ENCODE results near the gene ISG20.
"Not testable (repeated sequence)": the region's sequence is repeated elsewhere in the genome, so short reads cannot be mapped to it uniquely, and the experiment has no call there.

ISG20 gene

GRCh38 chr15:88636050-88636449, 2.8 kb upstream of the ISG20 start:
- POLR2A ChIA-PET = no interaction called here

GRCh38 chr15:88636654-88637053, 2.2 kb upstream of the ISG20 start:
- ChIA-PET POLR2A (no interaction called here), CTCF (no interaction called here)
- TF ChIP-seq SP1 (IDR thresholded peaks at IDR 0.05) (no peak), ELF4 (IDR thresholded peaks at IDR 0.05) (no peak), SUZ12 (IDR thresholded peaks at IDR 0.05) (no peak), PKNOX1 (IDR thresholded peaks at IDR 0.05) (no peak), BHLHE40 (IDR thresholded peaks at IDR 0.05; ENCODE audit: borderline replicate concordance) (no peak), HDGF (IDR thresholded peaks at IDR 0.05; ENCODE audit: borderline replicate concordance) (no peak), ARNT (IDR thresholded peaks at IDR 0.05) (no peak), FOXA1 (IDR thresholded peaks at IDR 0.05) (no peak), CTBP1 (IDR thresholded peaks at IDR 0.05; ENCODE audit: borderline replicate concordance) (no peak)
- DNase-seq (ENCODE audit: extremely low spot score) = no peak

More at GRCh38 chr15:88636050-88636449, 2.8 kb upstream of the ISG20 start:
- DNase-seq (ENCODE audit: extremely low spot score) = no peak
- CTCF ChIA-PET = no interaction called here
- no peak for TF ChIP-seq TARDBP (IDR thresholded peaks at IDR 0.05)
- TF ChIP-seq BHLHE40 (IDR thresholded peaks at IDR 0.05; ENCODE audit: borderline replicate concordance) = no peak
- TF ChIP-seq L3MBTL2 (conservative IDR thresholded peaks at IDR 0.05) = no peak
- TF ChIP-seq LEF1 (IDR thresholded peaks at IDR 0.05; ENCODE audit: borderline replicate concordance) = no peak

- ChIA-PET POLR2A (interaction anchor here (1.5 to 2.4 kb wide), 2 partner anchors 16 to 21 kb away, joined by 3 to 14 read pairs; partner anchors contain the start of gene AEN), CTCF (interaction anchor here (0.7 to 1.8 kb wide), 2 partner anchors 13 to 196 kb away, joined by 4 to 7 read pairs; no protein-coding TSS in a partner anchor)
- TF ChIP-seq CTBP1 (IDR thresholded peaks at IDR 0.05; ENCODE audit: borderline replicate concordance) (no peak), FOXM1 (IDR thresholded peaks at IDR 0.05; ENCODE audit: borderline replicate concordance) (no peak), TARDBP (IDR thresholded peaks at IDR 0.05) (no peak)
Observed at GRCh38 chr15:88637436-88637835, 1.4 kb upstream of the ISG20 start.

GRCh38 chr15:88637841-88638625, 783 bp upstream of the ISG20 start:
- ChIA-PET CTCF (interaction anchor here (0.7 to 1.8 kb wide), 7 partner anchors 12 to 206 kb away, joined by 3 to 7 read pairs (median 4); no protein-coding TSS in a partner anchor), POLR2A (interaction anchor here (0.6 to 2.4 kb wide), 6 partner anchors 16 to 450 kb away, joined by 3 to 14 read pairs (median 4); partner anchors contain the start of genes ABHD2, AEN, MRPL46 and MRPS11)
- no peak for DNase-seq (ENCODE audit: extremely low spot score)
- TF ChIP-seq L3MBTL2 (conservative IDR thresholded peaks at IDR 0.05) = no peak
- no peak for TF ChIP-seq PKNOX1 (IDR thresholded peaks at IDR 0.05)
- TF ChIP-seq ARNT (IDR thresholded peaks at IDR 0.05) = no peak
- no peak for TF ChIP-seq BHLHE40 (IDR thresholded peaks at IDR 0.05; ENCODE audit: borderline replicate concordance)
- TF ChIP-seq FOXM1 (IDR thresholded peaks at IDR 0.05; ENCODE audit: borderline replicate concordance) = no peak
- TF ChIP-seq FOXA1 (IDR thresholded peaks at IDR 0.05) = no peak
- TF ChIP-seq TARDBP (IDR thresholded peaks at IDR 0.05) = no peak
- TF ChIP-seq SUZ12 (IDR thresholded peaks at IDR 0.05) = no peak
- TF ChIP-seq SP1 (IDR thresholded peaks at IDR 0.05) = no peak
- no peak for TF ChIP-seq ELF4 (IDR thresholded peaks at IDR 0.05)
- TF ChIP-seq ZNF384 (IDR thresholded peaks at IDR 0.05) = no peak
- TF ChIP-seq FOXK2 (IDR thresholded peaks at IDR 0.05) = no peak
- TF ChIP-seq CTBP1 (IDR thresholded peaks at IDR 0.05; ENCODE audit: borderline replicate concordance) = no peak

More at GRCh38 chr15:88637436-88637835, 1.4 kb upstream of the ISG20 start:
- no peak for DNase-seq (ENCODE audit: extremely low spot score)

- ChIA-PET POLR2A (no interaction called here), CTCF (interaction anchor here (0.6 kb wide), 1 partner anchor 374 kb away, joined by 6 read pairs; no protein-coding TSS in a partner anchor)
- no peak for TF ChIP-seq ZNF384 (IDR thresholded peaks at IDR 0.05)
- no peak for TF ChIP-seq BHLHE40 (IDR thresholded peaks at IDR 0.05; ENCODE audit: borderline replicate concordance)
- TF ChIP-seq LEF1 (IDR thresholded peaks at IDR 0.05; ENCODE audit: borderline replicate concordance) = no peak
- no peak for TF ChIP-seq HDGF (IDR thresholded peaks at IDR 0.05; ENCODE audit: borderline replicate concordance)
- TF ChIP-seq TARDBP (IDR thresholded peaks at IDR 0.05) = no peak
- no peak for TF ChIP-seq PKNOX1 (IDR thresholded peaks at IDR 0.05)
- no peak for TF ChIP-seq FOXA1 (IDR thresholded peaks at IDR 0.05)
- no peak for TF ChIP-seq NFRKB (IDR thresholded peaks at IDR 0.05)
- no peak for TF ChIP-seq SP1 (IDR thresholded peaks at IDR 0.05)
- no peak for TF ChIP-seq FOXM1 (IDR thresholded peaks at IDR 0.05; ENCODE audit: borderline replicate concordance)
- TF ChIP-seq ARNT (IDR thresholded peaks at IDR 0.05) = no peak
- TF ChIP-seq CTBP1 (IDR thresholded peaks at IDR 0.05; ENCODE audit: borderline replicate concordance) = no peak
- no peak for TF ChIP-seq L3MBTL2 (conservative IDR thresholded peaks at IDR 0.05)
- no peak for TF ChIP-seq FOXK2 (IDR thresholded peaks at IDR 0.05)
- no peak for TF ChIP-seq SUZ12 (IDR thresholded peaks at IDR 0.05)
- TF ChIP-seq ELF4 (IDR thresholded peaks at IDR 0.05) = no peak
- DNase-seq (ENCODE audit: extremely low spot score) = no peak
Observed at GRCh38 chr15:88641959-88642452, 3.2 kb downstream of the ISG20 start.

- DNase-seq (ENCODE audit: extremely low spot score); POLR2A ChIA-PET: not testable (repeated sequence)
- CTCF ChIA-PET = interaction anchor here (0.6 kb wide), 1 partner anchor 373 kb away, joined by 6 read pairs; no protein-coding TSS in a partner anchor
Observed at GRCh38 chr15:88642514-88642913, 3.7 kb downstream of the ISG20 start.
